HepG2 (cell line): ENCODE measurements around the gene PTPRN. TPM values are rescaled to one million over a fixed set of nuclear protein-coding genes. Genes with fewer than 3 reads are reported as not detected.

Experiments
- microRNA counts: library from miRNA; unstranded; fragments of <30 nt; microRNA quantifications from one replicate; lab custom pipeline; 2015
- microRNA-seq: library from miRNA; unstranded; fragments of <30 nt; microRNA quantifications from one replicate; pipeline ENCODE4, GENCODE V29; 2020
- polyA plus RNA-seq, 8 experiments: library from polyadenylated mRNA; depleted of rRNA in 3 of 8; stranded (reverse) in 7 of 8; unstranded in 1 of 8; fragments of >200 nt; fragmentation: Illumina TruSeq in 4 of 8; extraction: Trizol in 4 of 8; gene quantifications; 2 replicates each; pipeline versions ENCODE4 v1.2.1 to v1.2.3, GENCODE V29; 2011 to 2016; ENCODE audit warnings: low read depth in 4 of 8, missing spikeins in 1 of 8, mixed read lengths in 1 of 8; ENCODE audit not compliant: insufficient read depth in 1 of 8
- small RNA-seq, 3 experiments: library from RNA; depleted of rRNA; stranded (forward); fragments of <200 nt; gene quantifications; one replicate each; pipeline ENCODE3, GENCODE V24; 2012; ENCODE audit warnings: low read depth in 2 of 3, low replicate concordance in 1 of 3; ENCODE audit not compliant: insufficient read length in 3 of 3, insufficient read depth in 2 of 3
- total RNA-seq, 5 experiments: library from RNA; depleted of rRNA; stranded (reverse); fragments of >200 nt; fragmentation: Illumina TruSeq; extraction: Trizol; gene quantifications; 2 replicates each; pipeline ENCODE4 v1.2.3, GENCODE V29; 2016; ENCODE audit warnings: low read depth in 1 of 5

The PTPRN gene
- total and polyA plus RNA-seq, 2 of the 13 experiments (the other 11 are each of a cell fraction or from before 2014, with no cell fraction given): 0.26 TPM; not detected in 1

MicroRNAs encoded within 50 kb of the gene (microRNA counts, 767-probe panel; counts per million panel counts)
- not detected for microRNA hsa-miR-153 (lab: Ali Mortazavi, UCI)

Small RNA genes within 50 kb of the gene (microRNA-seq; reads per million reads assigned to microRNA genes)
- not detected for gene MIR153-1

Small RNA genes within 50 kb of the gene (small RNA-seq; reads per million reads assigned to genes)
- gene AC053503.3: 0 reads per million in 3 experiments
- gene MIR153-1: 0 reads per million in 3 experiments

Other genes with a start within 250 kb of the PTPRN start
- gene IHH, start 248.5 kb downstream of the PTPRN start, total RNA-seq (2016; rRNA removed; fragmentation: Illumina TruSeq; extraction: Trizol): 0.15 and 0.42 TPM in 2 replicates
- gene IHH, start 248.5 kb downstream of the PTPRN start, polyA plus RNA-seq (2011; rRNA removed): 0.10 TPM in 1 of 2 replicates, not detected in the other
- 30.7 and 42.1 TPM in 2 replicates for gene NHEJ1, start 148.6 kb downstream of the PTPRN start, total RNA-seq (2016; rRNA removed; fragmentation: Illumina TruSeq; extraction: Trizol)
- 23.8 and 30.0 TPM in 2 replicates for gene NHEJ1, start 148.6 kb downstream of the PTPRN start, polyA plus RNA-seq (2011; rRNA removed)
- gene SLC23A3, start 139.4 kb downstream of the PTPRN start, total RNA-seq (2016; rRNA removed; fragmentation: Illumina TruSeq; extraction: Trizol): 0.38 TPM in 1 of 2 replicates, not detected in the other
- gene SLC23A3, start 139.4 kb downstream of the PTPRN start, polyA plus RNA-seq (2011; rRNA removed): 0.78 and 2.1 TPM in 2 replicates
- gene CNPPD1, start 132.5 kb downstream of the PTPRN start, total RNA-seq (2016; rRNA removed; fragmentation: Illumina TruSeq; extraction: Trizol): 24.8 and 35.5 TPM in 2 replicates
- 49.4 and 60.7 TPM in 2 replicates for gene CNPPD1, start 132.5 kb downstream of the PTPRN start, polyA plus RNA-seq (2011; rRNA removed)
- 59.7 and 86.0 TPM in 2 replicates for gene RETREG2, start 131.1 kb downstream of the PTPRN start, total RNA-seq (2016; rRNA removed; fragmentation: Illumina TruSeq; extraction: Trizol)
- 134 and 137 TPM in 2 replicates for gene RETREG2, start 131.1 kb downstream of the PTPRN start, polyA plus RNA-seq (2011; rRNA removed)
- 39.4 and 53.3 TPM in 2 replicates for gene ZFAND2B, start 102.6 kb downstream of the PTPRN start, total RNA-seq (2016; rRNA removed; fragmentation: Illumina TruSeq; extraction: Trizol)
- gene ZFAND2B, start 102.6 kb downstream of the PTPRN start, polyA plus RNA-seq (2011; rRNA removed): 115 and 139 TPM in 2 replicates
- gene ABCB6, start 90.4 kb downstream of the PTPRN start, total RNA-seq (2016; rRNA removed; fragmentation: Illumina TruSeq; extraction: Trizol): 51.3 and 137 TPM in 2 replicates
- gene ABCB6, start 90.4 kb downstream of the PTPRN start, polyA plus RNA-seq (2011; rRNA removed): 91.1 and 106 TPM in 2 replicates
- 22.2 and 35.0 TPM in 2 replicates for gene ATG9A, start 79.8 kb downstream of the PTPRN start, total RNA-seq (2016; rRNA removed; fragmentation: Illumina TruSeq; extraction: Trizol)
- gene ATG9A, start 79.8 kb downstream of the PTPRN start, polyA plus RNA-seq (2011; rRNA removed): 131 and 172 TPM in 2 replicates
- 14.6 and 25.3 TPM in 2 replicates for gene ANKZF1, start 79.6 kb downstream of the PTPRN start, total RNA-seq (2016; rRNA removed; fragmentation: Illumina TruSeq; extraction: Trizol)
- 128 and 131 TPM in 2 replicates for gene ANKZF1, start 79.6 kb downstream of the PTPRN start, polyA plus RNA-seq (2011; rRNA removed)
- gene GLB1L, start 64.0 kb downstream of the PTPRN start, total RNA-seq (2016; rRNA removed; fragmentation: Illumina TruSeq; extraction: Trizol): 2.7 and 6.8 TPM in 2 replicates
- gene GLB1L, start 64.0 kb downstream of the PTPRN start, polyA plus RNA-seq (2011; rRNA removed): 6.2 and 7.3 TPM in 2 replicates
- gene STK16, start 63.9 kb downstream of the PTPRN start, total RNA-seq (2016; rRNA removed; fragmentation: Illumina TruSeq; extraction: Trizol): 27.0 and 28.0 TPM in 2 replicates
- gene STK16, start 63.9 kb downstream of the PTPRN start, polyA plus RNA-seq (2011; rRNA removed): 50.9 and 60.5 TPM in 2 replicates
- gene TUBA4B, start 56.2 kb downstream of the PTPRN start, total RNA-seq (2016; rRNA removed; fragmentation: Illumina TruSeq; extraction: Trizol): 0.18 and 0.29 TPM in 2 replicates
- gene TUBA4B, start 56.2 kb downstream of the PTPRN start, polyA plus RNA-seq (2011; rRNA removed): 0.18 and 0.22 TPM in 2 replicates
- gene TUBA4A, start 55.5 kb downstream of the PTPRN start, total RNA-seq (2016; rRNA removed; fragmentation: Illumina TruSeq; extraction: Trizol): 0.97 and 1.3 TPM in 2 replicates
- gene TUBA4A, start 55.5 kb downstream of the PTPRN start, polyA plus RNA-seq (2011; rRNA removed): 12.7 and 19.5 TPM in 2 replicates
- 18.6 and 21.3 TPM in 2 replicates for gene DNAJB2, start 30.0 kb downstream of the PTPRN start, total RNA-seq (2016; rRNA removed; fragmentation: Illumina TruSeq; extraction: Trizol)
- 31.1 and 55.2 TPM in 2 replicates for gene DNAJB2, start 30.0 kb downstream of the PTPRN start, polyA plus RNA-seq (2011; rRNA removed)
- gene RESP18, start 23.3 kb upstream of the PTPRN start, total RNA-seq (2016; rRNA removed; fragmentation: Illumina TruSeq; extraction: Trizol): not detected in 2 replicates
- not detected in 2 replicates for gene RESP18, start 23.3 kb upstream of the PTPRN start, polyA plus RNA-seq (2011; rRNA removed)
- 103 and 104 TPM in 2 replicates for gene DNPEP, start 78.5 kb upstream of the PTPRN start, total RNA-seq (2016; rRNA removed; fragmentation: Illumina TruSeq; extraction: Trizol)
- 109 and 130 TPM in 2 replicates for gene DNPEP, start 78.5 kb upstream of the PTPRN start, polyA plus RNA-seq (2011; rRNA removed)
- not detected in 2 replicates for gene DES, start 109.0 kb upstream of the PTPRN start, total RNA-seq (2016; rRNA removed; fragmentation: Illumina TruSeq; extraction: Trizol)
- gene DES, start 109.0 kb upstream of the PTPRN start, polyA plus RNA-seq (2011; rRNA removed): 0.21 TPM in 1 of 2 replicates, not detected in the other
- gene SPEG, start 125.4 kb upstream of the PTPRN start, total RNA-seq (2016; rRNA removed; fragmentation: Illumina TruSeq; extraction: Trizol): 0.18 TPM in 1 of 2 replicates, not detected in the other
- gene SPEG, start 125.4 kb upstream of the PTPRN start, polyA plus RNA-seq (2011; rRNA removed): 0.24 and 0.94 TPM in 2 replicates
- 81.1 and 88.7 TPM in 2 replicates for gene GMPPA, start 189.5 kb upstream of the PTPRN start, total RNA-seq (2016; rRNA removed; fragmentation: Illumina TruSeq; extraction: Trizol)
- 106 and 115 TPM in 2 replicates for gene GMPPA, start 189.5 kb upstream of the PTPRN start, polyA plus RNA-seq (2011; rRNA removed)
- gene ASIC4, start 205.1 kb upstream of the PTPRN start, total RNA-seq (2016; rRNA removed; fragmentation: Illumina TruSeq; extraction: Trizol): not detected in 2 replicates
- 0.03 TPM in 2 replicates for gene ASIC4, start 205.1 kb upstream of the PTPRN start, polyA plus RNA-seq (2011; rRNA removed)
- 34.7 and 79.6 TPM in 2 replicates for gene CHPF, start 234.4 kb upstream of the PTPRN start, total RNA-seq (2016; rRNA removed; fragmentation: Illumina TruSeq; extraction: Trizol)
- 111 and 171 TPM in 2 replicates for gene CHPF, start 234.4 kb upstream of the PTPRN start, polyA plus RNA-seq (2011; rRNA removed)
- gene TMEM198, start 234.6 kb upstream of the PTPRN start, total RNA-seq (2016; rRNA removed; fragmentation: Illumina TruSeq; extraction: Trizol): 11.6 and 17.3 TPM in 2 replicates
- gene TMEM198, start 234.6 kb upstream of the PTPRN start, polyA plus RNA-seq (2011; rRNA removed): 23.5 and 40.8 TPM in 2 replicates